K562 (cell line): Measurements from ENCODE around the gene PPIL4.

Experiments
- CAMTA2 ChIP-seq: fragments of 250-450 bp; sonication (Bioruptor Pico); conservative IDR thresholded peaks from 2 replicates; pipeline ENCODE4 v1.5.1; 2022
- ZNF239 ChIP-seq: fragments of 250-450 bp; sonication (Bioruptor Pico); IDR thresholded peaks from 2 replicates; pipeline ENCODE4 v1.4.0; 2020; ENCODE audit warnings: mild to moderate bottlenecking
- TF ChIP-seq, protein P1 (sequence below), 2 experiments: fragments of 450-650 bp; formaldehyde crosslinking in 1 of 2; IDR thresholded peaks; 2 replicates each; pipeline versions ENCODE4 v1.4.0 to v1.6.1; 2014 to 2020; ENCODE audit warnings: mild to moderate bottlenecking in 2 of 2, borderline replicate concordance in 1 of 2, low read depth in 1 of 2

DNA sequence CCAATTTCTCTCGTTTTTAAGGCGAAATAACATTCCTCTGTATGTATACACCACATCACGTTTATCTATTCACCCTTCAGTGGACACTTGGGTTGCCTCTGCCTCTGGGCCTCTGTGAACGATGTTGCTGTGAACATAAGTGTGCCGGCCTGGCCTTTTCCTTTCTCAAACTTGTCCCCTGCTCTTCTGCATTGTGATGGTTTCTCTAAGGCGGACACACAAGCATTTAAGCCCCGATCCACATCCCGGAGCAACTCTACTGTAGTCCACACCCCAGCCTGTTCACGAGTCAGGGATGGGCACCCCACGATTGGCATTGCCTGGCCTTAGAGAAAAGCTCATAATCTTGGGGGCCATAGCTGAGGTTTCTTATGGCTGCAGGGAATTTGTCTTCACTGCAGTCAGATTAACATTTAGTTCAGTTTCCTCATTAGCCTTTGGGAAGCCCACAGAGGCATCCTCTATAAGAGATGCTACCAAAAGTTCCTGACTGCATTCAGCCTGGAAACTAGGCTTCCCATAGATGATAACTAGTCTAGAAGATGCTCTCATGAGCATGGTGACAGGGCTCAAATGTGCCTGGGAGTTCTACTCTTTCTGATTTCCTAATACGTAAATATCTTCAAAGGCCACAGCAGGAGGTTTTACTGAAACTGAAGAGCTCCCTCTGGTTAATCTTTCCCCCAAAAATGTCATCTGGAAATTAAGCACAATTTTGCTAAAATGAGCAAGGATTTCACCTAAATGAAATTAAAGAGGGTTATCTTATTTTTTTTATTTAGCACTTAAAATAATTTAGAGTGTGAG, 61.8 kb downstream of the PPIL4 start:
- TF ChIP-seq ZNF239 (CRISPR knock-in tag) (no peak), CAMTA2 (no peak)
- TF ChIP-seq, protein P1, sequence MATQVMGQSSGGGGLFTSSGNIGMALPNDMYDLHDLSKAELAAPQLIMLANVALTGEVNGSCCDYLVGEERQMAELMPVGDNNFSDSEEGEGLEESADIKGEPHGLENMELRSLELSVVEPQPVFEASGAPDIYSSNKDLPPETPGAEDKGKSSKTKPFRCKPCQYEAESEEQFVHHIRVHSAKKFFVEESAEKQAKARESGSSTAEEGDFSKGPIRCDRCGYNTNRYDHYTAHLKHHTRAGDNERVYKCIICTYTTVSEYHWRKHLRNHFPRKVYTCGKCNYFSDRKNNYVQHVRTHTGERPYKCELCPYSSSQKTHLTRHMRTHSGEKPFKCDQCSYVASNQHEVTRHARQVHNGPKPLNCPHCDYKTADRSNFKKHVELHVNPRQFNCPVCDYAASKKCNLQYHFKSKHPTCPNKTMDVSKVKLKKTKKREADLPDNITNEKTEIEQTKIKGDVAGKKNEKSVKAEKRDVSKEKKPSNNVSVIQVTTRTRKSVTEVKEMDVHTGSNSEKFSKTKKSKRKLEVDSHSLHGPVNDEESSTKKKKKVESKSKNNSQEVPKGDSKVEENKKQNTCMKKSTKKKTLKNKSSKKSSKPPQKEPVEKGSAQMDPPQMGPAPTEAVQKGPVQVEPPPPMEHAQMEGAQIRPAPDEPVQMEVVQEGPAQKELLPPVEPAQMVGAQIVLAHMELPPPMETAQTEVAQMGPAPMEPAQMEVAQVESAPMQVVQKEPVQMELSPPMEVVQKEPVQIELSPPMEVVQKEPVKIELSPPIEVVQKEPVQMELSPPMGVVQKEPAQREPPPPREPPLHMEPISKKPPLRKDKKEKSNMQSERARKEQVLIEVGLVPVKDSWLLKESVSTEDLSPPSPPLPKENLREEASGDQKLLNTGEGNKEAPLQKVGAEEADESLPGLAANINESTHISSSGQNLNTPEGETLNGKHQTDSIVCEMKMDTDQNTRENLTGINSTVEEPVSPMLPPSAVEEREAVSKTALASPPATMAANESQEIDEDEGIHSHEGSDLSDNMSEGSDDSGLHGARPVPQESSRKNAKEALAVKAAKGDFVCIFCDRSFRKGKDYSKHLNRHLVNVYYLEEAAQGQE (IDR thresholded peaks at IDR 0.05; ENCODE audit: borderline replicate concordance) = no peak
- TF ChIP-seq, protein P1 (CRISPR knock-in tag; IDR thresholded peaks at IDR 0.05; ENCODE audit: low read depth) = no peak
